Muscle layer of duodenum (tissue), 2 donors: Measurements from ENCODE around the gene FAM161A.
"Not testable (repeated sequence)": the region's sequence is repeated elsewhere in the genome, so short reads cannot be mapped to it uniquely, and the experiment has no call there.

Experiments
- H3K27ac ChIP-seq: one replicate; pipeline ENCODE4 v1.7.0; 2013; ENCODE audit warnings: mild to moderate bottlenecking, low read length
- H3K27me3 ChIP-seq: one replicate; pipeline ENCODE4 v1.7.0; 2013; ENCODE audit warnings: low read depth, mild to moderate bottlenecking, control low read depth, low read length
- H3K36me3 ChIP-seq, 2 donors: one replicate each; pipeline ENCODE4 v1.7.0; 2013; ENCODE audit warnings: low read length in 2 of 2, control low read depth in 1 of 2, mild to moderate bottlenecking in 1 of 2; ENCODE audit not compliant: insufficient read depth in 2 of 2, control insufficient read depth in 1 of 2
- H3K4me1 ChIP-seq, 2 donors: one replicate each; pipeline ENCODE4 v1.7.0; 2013; ENCODE audit warnings: low read length in 2 of 2, mild to moderate bottlenecking in 2 of 2, control low read depth in 1 of 2, moderate library complexity in 1 of 2; ENCODE audit not compliant: insufficient read depth in 2 of 2, control insufficient read depth in 1 of 2
- H3K4me3 ChIP-seq, 2 donors: one replicate each; pipeline ENCODE4 v1.7.0; 2013; ENCODE audit warnings: low read length in 2 of 2, low read depth in 1 of 2, mild to moderate bottlenecking in 1 of 2
- H3K9me3 ChIP-seq, 2 donors: one replicate each; pipeline ENCODE4 v1.7.0; 2013; ENCODE audit warnings: low read length in 2 of 2, control low read depth in 1 of 2, mild to moderate bottlenecking in 1 of 2; ENCODE audit not compliant: control insufficient read depth in 1 of 2
- donor health status: healthy.

Gene FAM161A

DNA sequence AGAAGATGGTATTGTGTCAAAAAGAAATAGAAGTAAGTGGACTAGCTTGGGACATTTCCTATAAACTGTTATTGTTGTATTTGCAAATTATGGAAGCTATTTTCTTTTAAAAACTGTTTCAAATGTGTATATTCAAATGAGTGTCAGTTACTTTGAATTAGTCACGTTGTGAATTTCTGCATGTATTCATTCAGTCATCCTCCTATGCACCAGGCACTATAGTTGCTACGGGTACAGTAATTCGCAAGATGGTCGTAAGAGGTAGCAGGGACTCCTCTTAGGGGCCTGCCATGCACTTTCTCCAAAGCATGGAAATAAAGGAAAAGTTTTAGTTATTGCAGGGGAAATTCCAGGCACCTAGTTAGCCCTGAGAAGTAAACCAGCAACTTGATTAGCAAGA is 51.3 kb downstream of the FAM161A start:
- no peak overlapping the region for H3K4me3 ChIP-seq
- no peaks in the 10 kb centered on the region for H3K9me3 ChIP-seq
- no peaks in the 10 kb centered on the region for H3K36me3 ChIP-seq
- no peaks in the 10 kb centered on the region for H3K27me3 ChIP-seq
- H3K27ac ChIP-seq: no peak overlapping the region
- no peaks in the 10 kb centered on the region for H3K4me1 ChIP-seq

DNA sequence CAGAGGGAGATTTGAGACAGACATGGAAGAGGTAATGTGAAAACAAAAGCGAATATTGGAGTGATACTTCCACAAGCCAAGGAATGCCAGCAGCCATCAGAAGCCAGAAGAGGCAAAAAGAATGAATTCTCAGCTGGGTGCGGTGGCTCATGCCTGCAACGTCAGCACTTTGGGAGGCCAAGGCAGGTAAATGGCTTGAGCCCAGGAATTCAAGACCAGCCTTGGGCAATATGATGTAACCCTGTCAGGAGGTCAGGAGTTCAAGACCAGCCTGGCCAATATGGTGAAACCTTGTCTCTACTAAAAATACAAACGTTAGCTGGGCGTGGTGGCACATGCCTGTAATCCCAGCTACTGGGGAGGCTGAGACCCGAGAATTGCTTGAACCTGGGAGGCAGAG is 54.8 kb downstream of the FAM161A start:
- no peaks in the 10 kb centered on the region for H3K27me3 ChIP-seq
- no peak overlapping the region for H3K27ac ChIP-seq
- H3K4me1 ChIP-seq: no peaks in the 10 kb centered on the region
- no peaks in the 10 kb centered on the region for H3K36me3 ChIP-seq
- H3K4me3 ChIP-seq: no peak overlapping the region
- H3K9me3 ChIP-seq: no peaks in the 10 kb centered on the region

DNA sequence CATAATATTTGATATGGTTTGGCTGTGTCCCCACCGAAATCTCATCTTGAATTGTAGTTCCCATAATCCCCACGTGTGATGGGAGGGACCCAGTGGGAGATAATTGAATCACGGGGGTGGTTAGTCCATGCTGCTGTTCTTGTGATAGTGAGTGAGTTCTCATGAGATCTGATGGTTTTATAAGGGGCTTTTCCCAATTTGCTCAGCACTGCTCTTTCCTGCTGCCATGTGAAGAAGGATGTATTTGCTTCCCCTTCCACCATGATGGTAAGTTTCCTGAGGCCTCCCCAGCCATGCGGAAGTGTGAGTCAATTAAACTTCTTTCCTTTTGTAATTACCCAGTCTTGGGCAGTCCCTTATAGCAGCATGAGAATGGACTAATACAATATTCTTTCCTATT is 56.4 kb downstream of the FAM161A start:
- H3K36me3 ChIP-seq, H3K9me3 ChIP-seq, H3K4me1 ChIP-seq, H3K27ac ChIP-seq, H3K27me3 ChIP-seq, H3K4me3 ChIP-seq: not testable (repeated sequence)

DNA sequence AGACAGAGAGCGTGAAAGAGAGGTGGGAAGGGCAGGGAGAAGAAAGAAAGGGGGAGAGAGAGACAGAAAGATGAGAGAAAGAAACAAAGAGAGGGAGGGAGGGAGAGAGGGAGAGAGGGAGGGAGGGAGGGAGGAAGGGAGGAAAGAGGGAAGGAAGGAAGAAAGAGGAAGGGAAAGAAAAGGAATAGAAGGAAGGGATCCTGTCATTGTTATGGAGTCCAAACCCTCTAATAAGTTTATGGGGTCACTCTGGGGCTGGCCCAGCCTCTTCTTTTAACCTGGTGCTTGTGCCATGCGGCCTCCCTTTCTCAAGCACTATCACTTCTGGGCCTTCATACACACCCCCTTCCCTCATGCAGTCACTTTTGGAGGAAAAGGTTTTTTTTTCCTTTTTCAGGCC is 58.5 kb downstream of the FAM161A start:
- Histone ChIP-seq H3K4me1 (no peaks in the 10 kb centered on the region), H3K4me3 (no peak overlapping the region), H3K27ac (no peak overlapping the region), H3K9me3 (no peaks in the 10 kb centered on the region), H3K36me3 (no peaks in the 10 kb centered on the region), H3K27me3 (no peaks in the 10 kb centered on the region)

DNA sequence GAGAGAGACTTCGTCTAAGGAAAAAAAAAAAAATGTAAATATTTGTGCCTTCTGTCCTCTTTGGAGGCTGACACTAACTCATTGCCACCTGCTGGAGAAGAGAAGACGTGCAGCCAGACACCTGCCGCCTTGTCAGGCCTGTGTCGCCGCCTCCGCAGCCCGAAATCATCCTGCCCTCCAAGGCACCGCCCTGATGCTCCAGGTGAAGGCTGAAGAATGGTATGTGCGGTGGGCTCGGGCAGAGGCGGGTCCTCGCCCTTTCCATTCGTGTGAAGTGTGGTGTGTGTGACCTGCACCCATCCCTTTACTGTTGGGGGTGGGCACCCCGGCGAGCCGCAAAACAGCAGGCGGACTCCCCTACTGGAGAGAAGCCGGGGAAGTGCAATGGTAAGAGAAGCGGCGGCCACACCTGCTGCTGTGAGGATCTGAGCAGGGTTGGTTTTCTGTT is 60.4 kb downstream of the FAM161A start:
- Histone ChIP-seq H3K27me3 (no peaks in the 10 kb centered on the region), H3K4me1 (no peaks in the 10 kb centered on the region), H3K9me3 (no peaks in the 10 kb centered on the region), H3K4me3 (peak overlapping the region; percentile 23 to 37), H3K27ac (no peak overlapping the region), H3K36me3 (no peaks in the 10 kb centered on the region)

DNA sequence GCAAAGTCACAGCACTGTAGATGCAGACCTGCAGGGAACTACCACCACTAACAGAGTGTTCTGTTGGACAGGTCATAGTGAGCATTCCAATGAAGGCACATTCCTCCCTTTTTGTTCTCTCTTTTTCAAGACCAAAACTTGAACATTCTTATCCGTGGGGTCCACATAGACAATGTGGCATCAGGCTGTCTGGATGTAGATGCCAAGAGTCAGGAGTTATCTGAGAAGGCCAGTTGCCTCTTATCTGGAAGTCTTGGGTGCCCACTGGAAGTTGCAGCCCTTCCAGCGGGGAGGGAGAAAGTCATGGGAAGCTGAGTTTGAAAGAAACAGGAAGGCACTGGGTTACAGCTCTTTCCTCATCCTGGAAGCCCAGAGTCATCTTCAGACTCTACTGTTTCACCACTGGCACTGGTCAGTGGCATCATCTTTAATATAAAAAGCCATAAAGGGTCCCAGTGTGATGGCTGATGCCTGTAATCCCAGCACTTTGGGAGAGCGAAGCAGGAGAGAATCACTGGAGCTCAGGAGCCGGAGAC is 61.4 kb downstream of the FAM161A start:
- no peaks in the 10 kb centered on the region for H3K27me3 ChIP-seq
- H3K4me1 ChIP-seq: no peaks in the 10 kb centered on the region

DNA sequence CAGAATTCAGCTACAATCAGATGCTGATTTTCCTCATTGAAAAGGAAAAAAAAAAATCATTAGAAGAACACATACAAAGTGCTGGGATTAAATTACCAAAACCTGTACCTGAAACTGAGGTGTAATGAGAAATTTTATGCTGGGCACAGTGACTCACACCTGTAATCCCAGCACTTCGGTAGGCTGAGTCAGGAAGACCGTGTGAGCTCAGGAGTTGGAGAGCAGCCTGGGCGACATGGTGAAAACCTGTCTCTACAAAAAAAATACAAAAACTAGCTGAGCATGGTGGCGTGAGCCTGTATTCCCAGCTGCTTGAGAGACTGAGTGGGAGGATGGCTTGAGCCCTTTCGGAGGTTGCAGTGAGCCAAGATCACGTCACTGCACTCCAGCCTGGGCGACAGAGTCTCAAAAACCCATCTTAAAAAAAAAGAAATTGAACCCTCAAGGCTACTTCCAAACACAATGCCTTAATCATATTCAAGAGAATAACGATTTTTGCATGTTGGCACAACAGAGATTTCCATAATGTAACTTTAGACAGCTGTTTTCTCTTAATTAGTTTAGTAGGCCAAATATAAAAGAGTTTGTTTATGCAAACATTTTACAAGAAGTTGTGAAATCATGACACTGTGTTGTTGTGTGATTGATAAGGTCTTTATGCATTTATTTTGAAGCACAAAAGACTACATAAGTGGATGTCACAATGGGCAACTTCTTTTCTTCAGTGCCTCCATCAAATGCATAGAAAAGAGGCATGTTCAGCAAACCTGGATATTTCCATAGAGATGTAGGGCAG is 63.9 kb downstream of the FAM161A start:
- no peak overlapping the region for H3K4me3 ChIP-seq

More for the DNA sequence above, 61.4 kb downstream of the FAM161A start:
- Histone ChIP-seq H3K36me3 (no peaks in the 10 kb centered on the region), H3K27ac (no peak overlapping the region), H3K4me3 (no peak overlapping the region), H3K9me3 (no peaks in the 10 kb centered on the region)

DNA sequence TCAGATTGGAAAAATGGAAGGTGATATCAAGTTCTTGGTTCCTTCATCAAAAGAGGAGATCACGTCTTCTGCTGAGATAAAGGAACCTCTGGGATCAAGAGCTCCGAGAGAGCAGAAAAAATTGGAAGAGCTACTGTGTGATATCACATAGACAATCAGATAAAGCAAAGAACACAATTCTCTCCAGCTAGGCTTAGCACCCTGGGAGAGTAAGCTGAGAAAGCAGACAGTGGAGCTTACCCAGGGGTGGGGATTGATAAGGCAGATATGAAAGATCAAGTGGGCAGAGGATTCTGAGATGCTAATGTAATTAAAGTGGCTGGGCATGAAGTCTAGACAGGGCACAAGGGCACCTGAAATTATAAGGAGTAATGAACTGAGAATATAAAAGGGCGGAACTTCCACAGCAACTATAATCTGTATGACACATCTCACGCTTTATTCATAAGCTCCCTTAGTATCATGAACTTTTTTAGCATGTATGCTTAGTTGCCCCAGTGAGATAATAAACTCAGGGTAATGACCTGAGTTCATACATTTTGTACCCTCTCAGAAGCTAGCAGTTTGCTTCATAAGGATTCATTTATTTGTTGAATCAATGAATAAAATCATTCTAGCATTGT is 65.8 kb downstream of the FAM161A start:
- Histone ChIP-seq H3K9me3 (no peaks in the 10 kb centered on the region), H3K4me1 (no peaks in the 10 kb centered on the region), H3K36me3 (no peaks in the 10 kb centered on the region), H3K27ac (no peak overlapping the region), H3K27me3 (no peaks in the 10 kb centered on the region), H3K4me3 (no peak overlapping the region)

More for the DNA sequence above, 63.9 kb downstream of the FAM161A start:
- Histone ChIP-seq H3K27me3 (no peaks in the 10 kb centered on the region), H3K4me1 (no peaks in the 10 kb centered on the region), H3K36me3 (no peaks in the 10 kb centered on the region), H3K9me3 (no peaks in the 10 kb centered on the region), H3K27ac (no peak overlapping the region)

DNA sequence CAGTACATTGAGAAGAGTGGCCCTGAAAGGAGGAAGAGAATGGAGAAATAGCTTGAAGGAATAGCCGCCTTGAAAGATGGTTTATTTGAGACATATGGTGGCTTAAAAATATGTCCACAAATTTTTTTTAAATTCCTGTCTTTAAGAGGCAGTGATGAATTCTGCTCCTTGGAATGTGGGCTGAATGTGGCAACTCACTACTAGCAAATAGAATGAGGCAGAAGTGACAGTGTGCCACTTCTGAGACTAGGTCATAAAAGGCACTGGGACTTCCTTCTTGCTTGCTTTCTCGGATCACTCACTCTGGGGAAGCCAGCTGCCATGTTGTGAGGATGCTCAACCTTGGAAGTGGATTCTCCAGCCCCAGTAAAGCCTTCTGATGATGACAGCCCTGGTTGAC is 67.0 kb downstream of the FAM161A start:
- H3K27ac ChIP-seq: no peak overlapping the region
- H3K27me3 ChIP-seq: no peaks in the 10 kb centered on the region
- no peaks in the 10 kb centered on the region for H3K36me3 ChIP-seq
- H3K9me3 ChIP-seq: no peaks in the 10 kb centered on the region
- H3K4me1 ChIP-seq: no peaks in the 10 kb centered on the region
- H3K4me3 ChIP-seq: no peak overlapping the region

DNA sequence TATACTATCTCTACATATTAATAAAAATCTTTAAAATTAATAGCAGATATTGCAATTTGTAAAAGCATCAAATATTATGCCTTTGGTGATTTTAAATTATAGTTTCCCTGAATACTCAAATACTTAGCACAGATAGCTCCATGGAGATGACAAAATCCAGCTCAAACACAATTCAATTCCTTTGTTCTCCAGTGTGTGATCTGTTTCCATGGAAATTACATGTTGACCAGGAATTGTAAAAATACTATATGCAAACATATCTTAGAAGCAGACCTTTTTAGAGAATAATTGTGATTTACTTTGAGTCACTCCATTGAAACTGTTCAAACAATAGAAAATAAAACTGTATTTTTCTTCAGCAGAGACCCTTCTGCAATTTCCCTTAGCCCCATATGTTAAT is 68.3 kb downstream of the FAM161A start:
- Histone ChIP-seq H3K27me3 (no peaks in the 10 kb centered on the region), H3K9me3 (no peaks in the 10 kb centered on the region), H3K36me3 (no peaks in the 10 kb centered on the region), H3K4me1 (no peaks in the 10 kb centered on the region), H3K4me3 (no peak overlapping the region), H3K27ac (no peak overlapping the region)

DNA sequence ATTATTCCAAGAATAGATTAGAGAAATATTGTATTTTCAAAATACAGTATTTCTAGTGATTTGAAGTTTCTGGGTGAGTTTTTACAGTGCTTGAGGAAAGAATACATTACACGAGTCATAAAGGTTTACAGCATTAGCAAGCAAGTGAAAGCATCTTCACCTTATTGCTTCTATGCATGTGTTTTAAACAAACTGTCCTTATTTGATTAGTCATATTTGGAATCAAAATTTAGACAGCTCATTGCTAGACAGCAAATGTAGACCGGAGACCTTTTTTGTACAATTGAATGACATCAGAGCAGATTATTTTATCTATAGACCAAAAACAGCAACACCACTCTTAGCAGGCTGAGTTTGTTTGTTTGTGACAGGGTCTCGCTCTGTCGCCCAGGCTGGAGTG is 69.2 kb downstream of the FAM161A start:
- no peaks in the 10 kb centered on the region for H3K4me1 ChIP-seq
- no peak overlapping the region for H3K27ac ChIP-seq
- H3K36me3 ChIP-seq: no peaks in the 10 kb centered on the region
- no peaks in the 10 kb centered on the region for H3K9me3 ChIP-seq
- no peak overlapping the region for H3K4me3 ChIP-seq
- H3K27me3 ChIP-seq: no peaks in the 10 kb centered on the region
